GM19240 (cell line): ENCODE results near the gene LDLRAD4.
"Not testable (repeated sequence)": the region's sequence is repeated elsewhere in the genome, so short reads cannot be mapped to it uniquely, and the experiment has no call there.

Experiments
- DNase-seq: peaks from one replicate; pipeline ENCODE4 v3.0.0; 2011; ENCODE audit warnings: low spot score; ENCODE audit not compliant: insufficient read length

LDLRAD4 gene

DNA sequence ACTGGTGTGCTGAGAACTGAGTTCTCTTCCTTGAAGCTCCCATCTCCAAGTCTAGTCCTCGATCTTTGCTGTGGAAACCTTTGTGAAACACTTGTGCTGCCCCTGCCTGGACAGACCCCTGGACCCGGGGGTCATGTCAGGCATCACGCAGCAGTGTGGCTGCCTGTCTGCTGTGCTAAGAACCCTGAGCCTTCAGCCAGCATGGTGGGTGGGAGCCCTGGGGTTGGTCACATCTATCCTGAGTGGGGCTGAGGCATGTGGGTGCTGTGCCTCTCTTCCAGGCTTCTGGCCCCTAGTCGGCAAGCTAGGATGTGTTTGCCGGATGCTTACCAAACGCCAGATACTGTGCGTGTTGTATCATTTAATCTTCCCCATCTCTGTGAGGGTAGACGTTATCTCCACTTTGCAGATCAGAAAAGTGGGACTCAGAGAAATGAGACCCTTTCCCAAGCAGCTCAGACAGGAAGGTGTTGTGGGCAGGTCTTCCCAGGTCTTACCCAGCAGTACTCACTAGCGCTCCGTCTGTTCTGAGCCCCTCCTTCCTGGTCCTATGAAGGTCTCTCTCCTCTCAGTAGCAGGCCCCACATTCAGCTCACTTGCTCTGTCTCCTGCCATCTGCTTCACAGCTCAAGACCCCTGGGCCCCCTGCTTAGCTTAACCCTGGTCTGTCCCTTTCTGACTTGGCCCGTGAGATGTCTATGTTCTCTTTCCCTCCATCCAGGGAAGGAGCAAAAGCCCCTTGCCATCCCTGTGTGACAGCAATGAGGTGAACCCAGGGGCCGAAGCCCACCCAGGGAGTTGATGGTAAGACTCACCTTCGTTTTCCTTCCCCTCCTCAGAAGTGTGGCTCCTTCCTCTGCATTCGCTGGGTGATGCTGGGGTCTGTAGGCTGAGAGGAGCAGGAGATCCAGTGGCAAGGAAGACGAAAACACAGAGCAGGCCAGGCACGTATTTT lies 265.0 kb downstream of the LDLRAD4 start:
- no peak for DNase-seq

DNA sequence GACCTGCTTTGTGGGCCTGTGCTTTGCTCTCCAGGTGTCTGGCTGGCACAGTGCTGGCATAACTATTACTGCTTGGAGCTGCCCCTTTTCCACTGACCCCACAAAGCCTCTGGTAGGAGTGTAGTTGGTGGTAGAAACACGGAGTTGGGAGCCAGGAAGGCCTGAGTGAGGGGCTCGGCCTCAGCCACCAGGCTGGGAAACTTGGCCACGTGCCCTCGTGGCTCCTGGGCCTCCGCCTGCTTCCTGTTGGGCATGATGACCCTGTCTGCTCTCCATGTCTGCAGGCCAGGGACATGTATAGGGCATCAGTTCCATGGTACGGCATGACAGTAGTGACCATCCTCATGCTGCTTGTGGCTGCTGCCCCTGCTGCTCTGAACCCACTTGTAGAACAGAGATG lies 266.6 kb downstream of the LDLRAD4 start:
- no peak for DNase-seq

DNA sequence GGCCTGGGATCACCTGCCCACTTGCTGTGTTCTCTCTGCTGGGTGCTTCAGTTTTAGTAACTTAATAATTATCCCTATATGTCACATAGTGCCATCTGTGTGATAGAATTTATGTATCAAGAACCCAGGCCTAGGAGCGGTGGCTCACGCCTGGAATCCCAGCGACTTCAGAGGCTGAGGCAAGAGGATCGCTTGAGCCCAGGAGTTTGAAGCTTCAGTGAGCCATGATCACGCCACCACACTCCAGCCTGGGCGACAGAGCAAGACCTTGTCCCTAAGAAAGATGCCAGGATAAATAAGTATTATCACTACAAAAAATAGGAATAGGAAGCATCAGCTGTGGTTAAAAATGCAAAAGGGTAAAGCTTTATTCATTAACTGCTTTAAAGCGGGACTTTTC lies 267.0 kb downstream of the LDLRAD4 start:
- no peak for DNase-seq

DNA sequence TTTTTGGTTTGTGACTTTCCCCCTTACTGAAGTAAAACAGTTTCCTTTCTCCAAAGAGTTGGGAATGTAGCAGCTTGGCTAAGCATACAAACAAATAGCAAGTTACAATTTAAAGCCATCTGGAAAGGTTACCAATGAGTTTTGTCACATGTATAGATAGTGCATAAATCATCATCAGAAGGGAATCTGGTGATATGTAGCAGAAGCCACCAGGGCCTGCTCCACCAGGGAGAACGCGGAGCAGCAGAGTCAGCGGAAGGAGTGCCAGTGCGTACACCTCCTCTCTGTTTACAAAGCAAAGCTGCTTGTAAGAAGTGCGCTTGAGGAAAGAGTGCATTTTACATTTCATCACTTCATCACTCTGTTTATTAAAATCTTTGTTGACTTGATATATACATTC lies 267.7 kb downstream of the LDLRAD4 start:
- DNase-seq = no peak

DNA sequence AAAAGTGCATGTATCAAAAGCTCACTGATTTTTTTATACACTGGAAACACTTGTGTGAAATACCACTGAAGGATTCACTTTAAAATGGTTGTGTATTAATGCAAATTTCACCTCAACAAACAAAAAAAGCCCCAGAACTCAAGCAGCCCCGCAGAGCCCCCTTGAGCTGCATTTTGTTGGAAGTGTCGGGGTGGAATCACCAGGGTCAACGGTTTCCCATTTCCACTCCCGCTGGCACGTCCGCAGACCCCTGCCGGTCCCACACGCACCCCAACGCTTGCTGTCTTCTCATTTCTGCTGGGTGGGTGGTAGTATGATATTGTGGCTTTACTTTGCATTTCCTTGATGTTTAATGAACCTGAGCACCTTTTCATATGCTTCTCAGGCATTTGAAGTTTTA lies 268.1 kb downstream of the LDLRAD4 start:
- no peak for DNase-seq

DNA sequence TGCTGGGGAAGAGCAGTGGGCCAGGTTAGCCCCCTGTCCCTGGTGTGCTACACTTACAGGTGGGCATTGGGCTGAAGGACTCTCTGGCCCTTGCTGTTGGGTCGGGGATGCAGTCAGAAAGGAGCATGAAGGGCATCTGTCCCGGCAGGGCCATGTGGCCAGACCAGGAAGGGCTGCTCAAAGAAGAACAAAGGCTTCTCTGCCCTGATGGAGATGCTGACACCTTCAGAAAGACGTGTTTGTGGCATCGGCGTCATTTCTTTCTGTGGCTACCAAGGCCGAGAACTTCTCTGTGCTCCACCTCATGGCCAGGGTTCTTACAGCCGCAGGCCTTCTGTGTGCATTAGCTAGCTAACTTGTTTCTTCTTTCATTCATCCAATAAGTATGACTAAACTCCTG lies 268.7 kb downstream of the LDLRAD4 start:
- DNase-seq = no peak

DNA sequence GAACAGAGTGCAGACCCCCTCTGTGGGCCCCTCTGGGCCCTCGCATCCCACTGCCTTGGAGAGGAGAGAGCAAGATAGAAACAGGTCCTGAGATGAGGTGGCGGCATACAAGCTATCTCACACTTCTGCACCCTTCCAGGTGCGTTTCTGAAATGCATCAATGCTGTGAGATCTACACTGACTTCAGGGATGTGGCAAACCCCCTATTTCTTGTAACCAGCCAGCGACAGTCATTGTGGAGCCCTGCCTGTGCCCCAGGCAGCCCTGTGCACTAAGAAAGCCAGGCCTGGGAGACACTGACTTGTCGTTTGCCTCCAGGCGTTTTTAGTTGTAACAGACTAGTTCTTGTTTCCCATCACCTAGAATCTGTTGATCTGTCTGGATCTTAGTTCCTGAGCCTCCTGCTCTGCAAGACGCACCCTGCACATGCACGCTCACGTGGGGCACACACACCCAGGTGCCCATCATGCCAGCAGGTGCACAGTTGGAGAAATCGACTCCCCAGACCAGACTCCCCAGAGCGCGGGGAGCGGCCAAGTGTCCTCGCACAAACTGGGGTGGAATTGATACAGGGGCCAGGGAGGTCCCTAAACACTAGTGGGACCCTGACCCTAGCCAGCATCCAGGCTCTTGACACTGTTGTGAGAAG lies 269.8 kb downstream of the LDLRAD4 start:
- DNase-seq = no peak

DNA sequence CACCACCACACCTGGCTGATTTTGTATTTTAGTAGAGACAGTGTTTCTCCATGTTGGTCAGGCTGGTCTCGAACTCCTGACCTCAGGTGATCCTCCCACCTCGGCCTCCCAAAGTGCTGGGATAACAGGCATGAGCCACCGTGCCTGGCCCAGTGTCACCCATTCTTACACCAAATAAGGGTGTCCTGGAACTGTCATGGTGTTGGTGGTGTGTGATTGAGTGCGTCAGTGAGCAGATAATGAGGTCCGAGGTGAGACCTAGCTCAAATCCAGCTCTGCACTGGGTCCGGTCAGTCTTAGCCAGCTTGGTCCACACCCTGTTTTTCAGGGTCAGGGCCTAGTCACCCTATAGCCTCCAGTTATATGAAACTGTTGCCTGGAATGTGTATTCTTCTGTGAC lies 270.7 kb downstream of the LDLRAD4 start:
- DNase-seq = not testable (repeated sequence)

DNA sequence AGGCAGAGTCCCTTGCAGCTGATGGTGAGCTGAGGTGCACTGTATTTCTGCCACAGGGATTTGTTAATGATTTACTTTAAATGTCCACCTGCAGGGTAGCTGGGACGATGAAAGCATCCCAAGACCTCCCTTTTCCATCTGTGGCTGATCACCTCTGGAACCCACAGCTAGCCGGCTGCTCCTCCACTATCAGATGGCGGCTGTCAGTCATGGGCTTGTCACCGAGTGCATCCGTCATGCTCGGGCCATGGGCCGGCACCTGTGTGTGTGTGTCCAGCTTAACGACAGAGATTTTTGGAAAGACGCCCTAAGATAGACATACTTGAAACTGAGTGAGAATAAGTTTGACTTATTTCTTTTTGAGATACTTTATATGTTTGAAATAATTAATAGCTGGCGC lies 272.6 kb downstream of the LDLRAD4 start:
- DNase-seq = no peak

DNA sequence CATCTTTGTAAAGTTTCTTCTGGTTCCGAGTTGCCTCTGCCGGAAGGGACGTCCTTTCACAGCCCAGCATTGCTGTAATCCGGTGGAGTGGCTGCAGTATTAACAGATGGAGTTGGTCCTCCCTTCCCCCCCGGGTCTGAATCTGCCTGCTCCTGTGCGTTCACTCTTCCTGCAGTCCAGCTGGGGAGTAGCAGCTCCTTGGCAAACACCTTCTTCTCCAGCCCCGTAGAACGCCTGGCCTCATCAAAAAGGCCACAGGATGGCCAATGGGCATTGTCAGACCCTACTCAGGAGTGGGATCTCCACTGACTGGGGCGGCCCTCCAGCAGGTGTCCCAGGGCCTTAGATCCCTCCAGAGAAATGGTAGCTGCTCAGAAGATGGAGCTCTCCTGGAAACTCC lies 273.8 kb downstream of the LDLRAD4 start:
- DNase-seq = no peak

DNA sequence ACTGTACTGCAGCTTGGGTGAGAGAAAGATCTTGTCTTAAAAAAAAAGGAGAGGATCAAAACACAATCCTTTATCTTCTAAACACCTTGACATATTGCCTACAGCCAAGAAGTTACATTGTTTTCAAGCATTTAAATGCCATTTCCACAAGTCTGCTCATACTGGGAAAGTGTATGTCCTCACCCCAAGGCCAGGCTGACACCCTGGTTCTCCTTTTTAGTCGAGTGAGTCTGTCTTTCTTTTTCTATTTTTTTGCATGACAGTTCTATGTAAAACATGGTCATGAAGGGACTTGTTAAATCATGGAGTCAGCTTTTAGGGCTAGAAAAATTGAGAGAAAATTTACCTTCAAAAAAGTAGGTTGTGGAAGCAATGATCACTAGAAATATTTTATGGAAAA lies 274.5 kb downstream of the LDLRAD4 start:
- DNase-seq = no peak

DNA sequence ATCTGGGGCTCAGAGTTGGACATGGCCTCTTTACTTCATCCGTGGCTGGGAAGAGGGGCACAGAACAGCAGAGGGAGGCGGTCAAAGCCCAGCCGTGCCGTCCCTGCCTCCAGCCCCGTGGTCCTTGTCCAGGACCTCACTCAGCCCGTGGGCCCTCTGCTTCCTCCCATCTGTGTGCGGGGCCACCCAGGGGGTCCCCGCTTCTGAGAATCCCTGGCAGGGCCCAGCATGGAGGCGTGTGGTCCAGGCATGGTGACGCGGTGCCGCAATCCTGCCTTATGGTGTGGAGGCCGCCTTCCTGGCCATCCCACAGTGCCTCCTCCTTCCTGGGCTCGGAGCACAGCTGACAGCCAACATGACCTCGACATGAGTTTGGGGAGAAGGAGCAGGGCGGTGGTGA lies 275.2 kb downstream of the LDLRAD4 start:
- no peak for DNase-seq

DNA sequence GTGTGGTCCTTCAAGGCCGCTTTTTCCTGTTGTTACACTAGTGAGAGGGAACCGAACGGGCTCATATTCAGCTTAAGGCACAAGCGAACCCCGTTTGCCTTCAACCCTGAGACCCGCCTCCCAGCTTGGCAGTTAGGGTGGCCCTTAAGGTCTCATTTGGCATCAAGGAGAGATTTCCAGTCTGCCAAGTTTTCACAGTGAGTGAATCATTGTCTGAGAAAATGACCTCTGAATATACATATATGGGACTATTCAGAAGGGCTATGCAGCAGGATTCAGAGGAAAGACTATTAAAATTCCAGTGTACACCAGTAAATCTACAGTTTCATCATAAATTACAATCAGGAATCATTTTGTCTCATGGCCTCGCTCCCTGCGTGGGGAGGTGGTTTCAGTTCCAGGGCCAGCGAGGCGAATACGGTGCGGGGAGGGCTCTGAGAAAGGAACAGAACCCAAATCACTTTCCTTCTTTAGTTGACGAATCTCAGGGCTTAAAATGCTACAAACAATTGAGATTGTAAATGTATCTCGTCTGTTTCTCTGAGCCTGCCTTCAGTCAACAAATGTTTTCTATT lies 276.4 kb downstream of the LDLRAD4 start:
- no peak for DNase-seq

DNA sequence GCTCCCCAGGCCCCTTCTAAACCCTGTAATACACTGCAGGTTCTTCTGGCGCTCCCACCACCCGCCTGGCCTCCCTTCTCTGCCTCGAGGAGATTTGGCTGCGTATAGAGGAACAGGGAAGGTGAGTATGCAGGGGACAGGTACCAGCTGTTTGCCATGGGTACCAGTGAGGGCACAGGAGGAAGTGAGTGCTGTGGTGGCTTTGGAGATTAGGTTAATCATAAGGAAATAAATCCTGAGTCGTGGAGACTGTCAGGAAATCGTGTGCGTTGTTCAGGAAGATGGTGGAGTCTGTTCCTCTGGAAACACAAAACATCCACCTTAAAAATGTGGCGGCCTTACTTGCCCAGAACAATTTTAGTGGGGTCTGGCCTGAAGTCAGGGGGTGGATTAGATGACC lies 277.4 kb downstream of the LDLRAD4 start:
- no peak for DNase-seq

DNA sequence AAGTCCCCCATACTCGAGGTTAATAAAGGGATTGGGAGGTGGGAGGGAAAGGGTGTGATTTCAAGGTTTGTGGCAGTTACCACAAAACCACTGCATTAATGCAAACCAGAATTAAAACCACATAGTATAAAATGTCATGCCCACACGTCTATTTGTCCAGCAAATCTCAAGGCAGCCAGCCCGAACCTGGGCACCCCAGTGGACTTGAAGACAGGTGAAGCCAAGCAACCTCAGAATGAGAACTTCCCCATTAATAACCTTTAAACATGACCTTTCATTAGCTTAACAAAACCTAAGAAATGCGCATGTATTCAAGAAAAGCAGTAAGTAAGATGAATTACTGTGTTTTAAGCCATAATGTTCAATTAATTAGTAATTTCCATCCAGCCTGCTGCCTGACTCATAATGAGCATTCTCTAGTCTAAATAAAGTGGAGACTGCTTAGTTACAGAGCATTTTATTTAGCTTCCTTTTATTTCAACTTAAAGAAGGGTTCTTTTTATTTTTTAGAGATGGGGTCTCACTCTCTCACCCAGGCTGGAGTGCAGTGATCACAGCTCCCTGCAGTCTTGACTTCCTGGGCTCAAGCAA lies 278.2 kb downstream of the LDLRAD4 start:
- DNase-seq = no peak

DNA sequence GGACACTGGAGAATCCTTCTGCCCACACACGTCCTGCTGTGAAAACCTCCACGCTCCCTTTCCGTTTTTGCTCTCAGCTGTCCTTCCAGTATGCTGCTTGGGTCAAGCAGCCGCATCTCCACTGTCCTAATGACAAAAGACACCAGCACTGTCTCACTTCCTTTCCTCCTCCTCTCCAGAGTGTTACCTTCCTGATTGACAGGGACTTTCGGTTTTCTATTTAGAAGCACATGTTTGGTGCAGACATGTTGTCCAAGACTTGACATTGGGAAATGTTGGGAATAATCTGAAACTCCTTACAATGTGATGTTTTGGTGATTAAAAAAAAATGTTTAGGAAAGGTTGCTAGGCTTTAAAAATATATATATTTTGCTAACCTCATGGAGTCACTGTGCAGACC lies 281.2 kb downstream of the LDLRAD4 start:
- no peak for DNase-seq

DNA sequence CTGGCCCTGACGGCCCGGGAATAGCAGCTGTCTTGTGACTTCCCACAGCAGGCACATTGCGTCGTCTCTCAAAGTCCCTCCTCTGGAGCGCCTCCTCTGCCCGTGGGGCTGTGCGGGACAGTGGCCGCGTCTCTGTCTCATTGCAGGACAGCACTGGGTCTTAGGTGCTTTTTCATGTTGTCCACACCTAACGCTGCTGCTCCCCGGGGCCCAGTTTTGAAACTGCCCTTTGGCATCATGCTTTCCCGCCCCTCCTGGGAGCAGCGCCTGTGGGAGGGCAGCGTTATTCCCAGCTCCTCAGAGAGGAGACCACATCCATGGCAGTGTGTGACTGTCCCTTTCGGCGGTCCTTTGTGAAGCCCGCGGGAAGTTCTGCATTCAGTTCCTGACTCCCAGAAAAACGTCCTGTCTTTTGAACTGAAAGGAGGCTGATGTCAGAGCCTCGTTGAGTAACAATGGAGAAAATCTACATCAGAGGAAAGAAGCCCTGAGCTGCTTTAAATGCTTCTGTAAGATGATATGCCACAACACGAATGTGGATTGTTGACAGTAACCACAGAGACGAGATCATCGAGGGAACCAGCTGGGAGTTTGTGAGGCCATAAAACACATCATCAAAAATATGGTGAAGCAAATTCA lies 281.8 kb downstream of the LDLRAD4 start:
- no peak for DNase-seq

DNA sequence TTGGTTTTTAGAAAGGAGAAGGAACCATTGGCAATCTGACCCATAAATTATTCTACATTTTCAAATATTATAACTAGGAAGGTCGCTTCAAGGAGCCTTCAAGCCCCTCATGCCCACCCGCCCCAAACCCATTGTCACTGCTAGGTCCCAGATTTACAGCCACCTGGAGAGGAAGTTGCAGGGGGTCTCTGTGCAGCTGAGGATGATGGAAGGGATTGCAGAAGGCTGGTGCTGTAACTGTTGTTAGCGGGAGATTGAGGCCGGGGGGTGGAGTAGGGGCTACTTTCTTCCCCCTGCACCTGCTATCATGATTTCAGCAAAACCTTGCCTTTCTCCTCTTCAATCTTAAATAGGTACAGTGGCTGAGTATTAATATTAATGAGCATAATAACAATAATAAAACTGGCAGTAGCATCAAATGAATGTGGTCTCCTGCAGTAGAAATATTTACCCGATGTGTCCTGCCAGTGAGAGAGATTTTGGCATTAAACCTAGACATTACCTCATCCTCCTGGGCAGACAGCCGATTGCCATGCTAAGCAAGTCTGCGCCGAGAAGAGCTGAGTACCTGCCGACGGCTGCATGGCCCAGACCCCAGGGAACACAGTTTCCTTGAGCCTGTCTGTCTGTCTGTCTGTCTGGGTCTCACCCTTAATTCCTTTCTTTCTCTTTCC lies 282.4 kb downstream of the LDLRAD4 start:
- DNase-seq = no peak

DNA sequence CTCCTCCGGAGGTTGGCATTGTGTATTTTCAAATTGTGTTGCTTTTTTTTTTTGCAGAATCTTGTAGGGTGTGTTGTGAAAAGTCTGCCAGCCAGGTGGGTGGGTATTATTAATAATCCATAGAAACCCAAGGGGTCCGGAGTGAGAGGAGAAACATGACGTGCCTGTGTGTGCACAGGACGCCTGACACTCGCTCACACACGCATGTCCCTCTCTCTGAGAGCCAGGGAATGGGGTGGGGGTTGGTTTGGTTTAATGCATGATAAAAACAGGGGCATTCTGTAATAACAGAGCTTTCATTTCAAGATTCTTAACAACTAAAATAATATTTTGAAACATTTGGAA lies 283.0 kb downstream of the LDLRAD4 start:
- no peak for DNase-seq

DNA sequence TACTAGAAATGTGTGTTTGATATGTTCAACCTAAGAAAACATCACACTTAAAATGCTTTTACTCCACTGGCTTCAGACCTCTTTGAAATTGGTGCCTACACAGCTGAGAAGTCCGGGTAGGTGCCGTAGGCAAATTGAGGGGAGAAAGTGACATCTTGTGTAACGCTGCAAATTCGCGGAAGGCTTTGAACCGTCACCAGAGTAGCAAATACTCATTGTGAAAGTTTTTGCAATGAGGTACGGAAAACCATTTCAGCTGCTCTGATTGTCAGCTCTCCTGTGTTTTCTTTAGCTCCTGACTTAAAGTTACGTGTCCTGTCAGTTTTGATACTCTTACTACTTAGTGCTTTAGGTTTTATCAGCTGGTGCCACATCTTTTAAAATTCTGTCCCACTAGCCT lies 283.3 kb downstream of the LDLRAD4 start:
- peak; percentile 48 for DNase-seq

DNA sequence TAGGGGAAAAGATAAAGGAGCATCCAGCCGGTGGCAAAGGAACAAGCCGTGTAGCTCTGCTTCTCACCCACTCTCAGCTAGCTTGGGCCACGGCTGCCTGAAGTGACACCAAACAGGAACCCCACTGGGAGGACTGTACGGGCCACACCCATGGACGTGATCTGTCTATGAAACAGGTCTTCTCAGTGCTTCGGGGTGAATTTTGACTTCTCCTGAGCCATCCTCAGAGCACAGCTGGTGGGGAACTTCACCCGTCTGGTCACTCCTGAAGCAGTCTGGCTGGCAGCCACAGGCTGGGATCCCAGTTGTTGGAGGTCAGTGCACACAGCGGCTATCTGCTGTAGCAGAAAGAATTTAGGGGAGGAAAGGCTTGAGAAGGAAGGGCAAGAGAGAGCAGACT lies 284.0 kb downstream of the LDLRAD4 start:
- no peak for DNase-seq
